Measurements from ENCODE around the gene OR10C1.
"Not testable (repeated sequence)": the region's sequence is repeated elsewhere in the genome, so short reads cannot be mapped to it uniquely, and the experiment has no call there.

Gene OR10C1

GRCh38 chr6:29439006-29439405 is at the start of gene OR10C1:
OR10C1 (plus strand) TSS chr6:29439306; CDS start chr6:29440016, 710 bp downstream.
- no peak for DNase-seq

GRCh38 chr6:29395331-29395730 is 43.8 kb upstream of the OR10C1 start, which contains the start of gene OR12D2:
OR12D2 (plus strand) TSS chr6:29395631; CDS start chr6:29396700, 1,069 bp downstream.
- DNase-seq: no peak

GRCh38 chr6:29399525-29399924 is 39.6 kb upstream of the OR10C1 start:
- DNase-seq: no peak

- no peak for DNase-seq
These were observed 35.3 kb upstream of the OR10C1 start for GRCh38 chr6:29403801-29404200.

GRCh38 chr6:29414588-29414987 is 24.5 kb upstream of the OR10C1 start, which contains the start of gene OR12D1:
OR12D1 (plus strand) TSS chr6:29414928.
- no peak for DNase-seq

GRCh38 chr6:29419516-29419915 is 19.6 kb upstream of the OR10C1 start:
- DNase-seq: no peak

GRCh38 chr6:29424168-29424567 is 14.9 kb upstream of the OR10C1 start:
- no peak for DNase-seq

GRCh38 chr6:29424575-29424974 is 14.5 kb upstream of the OR10C1 start:
- no peak for DNase-seq

GRCh38 chr6:29425075-29425474 is 14.0 kb upstream of the OR10C1 start:
- DNase-seq: no peak

- no peak for DNase-seq
These were observed 12.5 kb upstream of the OR10C1 start for GRCh38 chr6:29426654-29427053.

GRCh38 chr6:29436730-29437129 is 2.4 kb upstream of the OR10C1 start:
- not testable (repeated sequence) for DNase-seq

GRCh38 chr6:29442719-29443118 is 3.6 kb downstream of the OR10C1 start:
- DNase-seq: no peak

- DNase-seq: not testable (repeated sequence)
These were observed 4.9 kb downstream of the OR10C1 start for GRCh38 chr6:29444031-29444430.

GRCh38 chr6:29447670-29448069 is 8.6 kb downstream of the OR10C1 start:
- DNase-seq: no peak

- DNase-seq: no peak
These were observed 12.5 kb downstream of the OR10C1 start for GRCh38 chr6:29451471-29452193.

- no peak for DNase-seq
These were observed 17.9 kb downstream of the OR10C1 start, which contains the start of the genes OR11A1 and OR2H1 for GRCh38 chr6:29456971-29457370. OR11A1 (minus strand) TSS chr6:29457071; CDS start chr6:29427641, 29,430 bp downstream. OR2H1 (plus strand) TSS chr6:29457155; CDS start chr6:29461770, 4,615 bp downstream.

- no peak for DNase-seq
These were observed 22.1 kb downstream of the OR10C1 start for GRCh38 chr6:29461021-29461814.

- DNase-seq: no peak
These were observed 22.9 kb downstream of the OR10C1 start for GRCh38 chr6:29462022-29462421.

- DNase-seq: no peak
These were observed 26.2 kb downstream of the OR10C1 start for GRCh38 chr6:29465279-29465678.

GRCh38 chr6:29465801-29466200 is 26.7 kb downstream of the OR10C1 start:
- no peak for DNase-seq

GRCh38 chr6:29466241-29466640 is 27.1 kb downstream of the OR10C1 start:
- DNase-seq: no peak

GRCh38 chr6:29474996-29475395 is 35.9 kb downstream of the OR10C1 start:
- no peak for DNase-seq

- DNase-seq: no peak
These were observed 38.9 kb downstream of the OR10C1 start for GRCh38 chr6:29477923-29478450.

- no peak for DNase-seq
These were observed 39.6 kb downstream of the OR10C1 start for GRCh38 chr6:29478740-29479139.

All from NCI-H446 (cell line).